Right atrium auricular region (tissue), 2 donors: ENCODE results near the gene TRAM2. TPM values are rescaled to one million over a fixed set of nuclear protein-coding genes. Genes with fewer than 3 reads are reported as not detected.

Source experiments
- DNase-seq: peaks from one replicate; pipeline ENCODE4 v3.0.0-alpha.2; 2019; ENCODE audit warnings: low spot score
- H3K27ac ChIP-seq, 2 donors: fragments of 200-600 bp; sonication (generic); 1 replicate in 1 of 2; 2 replicates in 1 of 2; pipeline ENCODE4 v1.5.1; 2016 to 2019
- H3K27me3 ChIP-seq, 2 donors: fragments of 200-600 bp; sonication (generic); one replicate each; pipeline versions ENCODE4 v1.5.1 to v1.6.0; 2017 to 2019
- H3K36me3 ChIP-seq: fragments of 200-600 bp; sonication (generic); one replicate; pipeline ENCODE4 v1.5.1; 2016
- H3K4me1 ChIP-seq, 2 donors: fragments of 200-600 bp; sonication (generic); one replicate each; pipeline versions ENCODE4 v1.5.1 to v1.6.0; 2017 to 2019
- H3K4me3 ChIP-seq, 2 donors: fragments of 200-600 bp; sonication (generic); 1 replicate in 1 of 2; 2 replicates in 1 of 2; pipeline ENCODE4 v1.5.1; 2017 to 2019; ENCODE audit warnings: mild to moderate bottlenecking in 1 of 2, moderate library complexity in 1 of 2
- H3K9me3 ChIP-seq, 2 donors: fragments of 200-600 bp; sonication (generic); one replicate each; pipeline ENCODE4 v1.5.1; 2019
- CTCF ChIP-seq, 2 donors: fragments of 200-600 bp; sonication (generic); IDR thresholded peaks; one replicate each; pipeline ENCODE4 v1.5.1; 2019; ENCODE audit warnings: antibody characterized with exemption in 2 of 2
- total RNA-seq, 2 donors: library from RNA; depleted of rRNA; stranded (reverse); fragments of >200 nt; gene quantifications; one replicate each; pipeline ENCODE4 v1.1.0, GENCODE V29; 2016

Gene TRAM2
- total RNA-seq, 2 donors from 2014 or later = 10.3 to 15.9 TPM

GRCh38 chr6:52519618-52520017 lies 57.2 kb downstream of the TRAM2 start:
- Histone ChIP-seq H3K4me1 (peaks cover 0 to 58% of the 10 kb centered on the region in 2 donors), H3K4me3 (no peak overlapping the region), H3K27me3 (no peaks in the 10 kb centered on the region), H3K27ac (no peak overlapping the region), H3K9me3 (no peaks in the 10 kb centered on the region), H3K36me3 (peaks cover 12% of the 10 kb centered on the region)
- DNase-seq = no peak
- TF ChIP-seq CTCF (IDR thresholded peaks at IDR 0.05) = no peak

GRCh38 chr6:52518279-52518945 lies 58.4 kb downstream of the TRAM2 start:
- Histone ChIP-seq H3K36me3 (peaks cover 12% of the 10 kb centered on the region), H3K4me1 (peaks cover 0 to 70% of the 10 kb centered on the region in 2 donors), H3K27ac (peak overlapping the region; percentile 87), H3K27me3 (no peaks in the 10 kb centered on the region), H3K4me3 (peak overlapping the region in 1 of 2 donors; percentile 17), H3K9me3 (no peaks in the 10 kb centered on the region)
- DNase-seq = no peak
- TF ChIP-seq CTCF (IDR thresholded peaks at IDR 0.05) = no peak

GRCh38 chr6:52517502-52518278 lies 59.2 kb downstream of the TRAM2 start:
- no peaks in the 10 kb centered on the region for H3K27me3 ChIP-seq
- peaks cover 0 to 74% of the 10 kb centered on the region in 2 donors for H3K4me1 ChIP-seq
- peaks cover 12% of the 10 kb centered on the region for H3K36me3 ChIP-seq
- peak; percentile 92 for DNase-seq
- peak overlapping the region; percentile 87 for H3K27ac ChIP-seq
- H3K9me3 ChIP-seq = no peaks in the 10 kb centered on the region
- peak overlapping the region in 1 of 2 donors; percentile 17 for H3K4me3 ChIP-seq
- TF ChIP-seq CTCF (IDR thresholded peaks at IDR 0.05) = no peak

GRCh38 chr6:52516943-52517342 lies 59.9 kb downstream of the TRAM2 start:
- H3K27ac ChIP-seq = peak overlapping the region in 1 of 2 donors; percentile 87
- H3K4me3 ChIP-seq = no peak overlapping the region
- H3K4me1 ChIP-seq = peaks cover 0 to 74% of the 10 kb centered on the region in 2 donors
- no peaks in the 10 kb centered on the region for H3K9me3 ChIP-seq
- TF ChIP-seq CTCF (IDR thresholded peaks at IDR 0.05) = no peak
- no peaks in the 10 kb centered on the region for H3K27me3 ChIP-seq
- no peak for DNase-seq
- H3K36me3 ChIP-seq = peaks cover 12% of the 10 kb centered on the region

- peaks cover 12% of the 10 kb centered on the region for H3K36me3 ChIP-seq
- no peaks in the 10 kb centered on the region for H3K9me3 ChIP-seq
- no peak for DNase-seq
- no peak overlapping the region for H3K27ac ChIP-seq
- no peak for TF ChIP-seq CTCF (IDR thresholded peaks at IDR 0.05)
- peaks cover 0 to 76% of the 10 kb centered on the region in 2 donors for H3K4me1 ChIP-seq
- no peaks in the 10 kb centered on the region for H3K27me3 ChIP-seq
- H3K4me3 ChIP-seq = no peak overlapping the region
Measured at GRCh38 chr6:52516269-52516668, 60.6 kb downstream of the TRAM2 start.
